OCI-LY7 (cell line): Measurements from ENCODE around the gene MBD3. TPM values are rescaled to one million over a fixed set of nuclear protein-coding genes. Genes with fewer than 3 reads are reported as not detected.

ENCODE experiments used
- BruUV-seq: library from RNA; stranded (reverse); fragments of 400-500 nt; replicated peaks from 2 replicates; lab custom pipeline; 2021; lab: Mats Ljungman, UMichigan
- CTCF ChIA-PET: fragments of 300-600 bp; sonication (Branson Sonifier 250); formaldehyde crosslinking; loops from one replicate; lab custom pipeline; 2022; ENCODE audit warnings: antibody characterized with exemption; ENCODE audit not compliant: unreplicated experiment; lab: Charles Lee
- POLR2A ChIA-PET: fragments of 300-600 bp; sonication (Branson Sonifier 250); formaldehyde crosslinking; loops from one replicate; lab custom pipeline; 2022; ENCODE audit warnings: antibody characterized with exemption; lab: Charles Lee
- DNase-seq: peaks from one replicate; pipeline ENCODE4 v3.0.0-alpha.2; 2015; ENCODE audit warnings: low spot score
- H2AFZ ChIP-seq: fragments of 200-600 bp; sonication (generic), shearing (Covaris generic); 2 replicates; pipeline ENCODE4 v1.6.1; 2014; ENCODE audit warnings: mild to moderate bottlenecking, antibody characterized with exemption, low read length, moderate library complexity
- H3K27ac ChIP-seq: fragments of 200-600 bp; sonication (generic); 2 replicates; pipeline ENCODE4 v1.5.1; 2014; ENCODE audit warnings: mixed run types, low read depth, mild to moderate bottlenecking, moderate library complexity, low read length, inconsistent platforms; ENCODE audit not compliant: poor library complexity, severe bottlenecking
- H3K36me3 ChIP-seq: fragments of 200-600 bp; sonication (generic); 2 replicates; pipeline ENCODE4 v1.6.1; 2014; ENCODE audit warnings: mild to moderate bottlenecking, antibody characterized with exemption, low read length, moderate library complexity, mixed read lengths; ENCODE audit not compliant: insufficient read depth
- H3K4me1 ChIP-seq: fragments of 200-600 bp; sonication (generic); 2 replicates; pipeline ENCODE4 v1.5.1; 2014; ENCODE audit warnings: mild to moderate bottlenecking, low read length; ENCODE audit not compliant: insufficient read depth, poor library complexity, severe bottlenecking
- H3K4me2 ChIP-seq: fragments of 200-600 bp; sonication (generic); 2 replicates; pipeline ENCODE4 v1.6.1; 2014; ENCODE audit warnings: mild to moderate bottlenecking, low read length
- H3K4me3 ChIP-seq: fragments of 200-600 bp; sonication (generic); 2 replicates; pipeline ENCODE4 v1.5.1; 2014; ENCODE audit warnings: mild to moderate bottlenecking, low read depth, low read length; ENCODE audit not compliant: poor library complexity, severe bottlenecking
- H3K79me2 ChIP-seq: fragments of 200-600 bp; sonication (generic); 2 replicates; pipeline ENCODE4 v1.6.1; 2016; ENCODE audit warnings: low read depth, mild to moderate bottlenecking, low read length, moderate library complexity, mixed read lengths; ENCODE audit not compliant: insufficient read depth
- H3K9me2 ChIP-seq: fragments of 200-600 bp; sonication (generic); 2 replicates; pipeline ENCODE4 v1.6.1; 2016; ENCODE audit warnings: mild to moderate bottlenecking, low read length, mixed read lengths; ENCODE audit not compliant: insufficient read depth
- H3K9me3 ChIP-seq: fragments of 200-600 bp; sonication (generic); 2 replicates; pipeline ENCODE4 v1.6.1; 2014; ENCODE audit warnings: mild to moderate bottlenecking, mixed run types, low read length, mixed read lengths
- H4K20me1 ChIP-seq: fragments of 200-600 bp; sonication (generic); 2 replicates; pipeline ENCODE4 v1.6.1; 2014; ENCODE audit warnings: mild to moderate bottlenecking, antibody characterized with exemption, low read length, moderate library complexity, mixed read lengths; ENCODE audit not compliant: insufficient read depth
- EZH2phosphoT487 ChIP-seq: fragments of 200-600 bp; sonication (generic); IDR thresholded peaks from 2 replicates; pipeline ENCODE4 v1.6.1; 2018; ENCODE audit warnings: low read depth, borderline replicate concordance, mild to moderate bottlenecking, mixed run types, antibody characterized with exemption, low read length, moderate library complexity, mixed read lengths
- intact Hi-C: fragments of 100-400 bp; cut with micrococcal nuclease; formaldehyde crosslinking; loops from one replicate; pipeline ENCODE4 v1.10.0; 2022; ENCODE audit not compliant: unreplicated experiment
- total RNA-seq, 2 experiments: library from RNA; depleted of rRNA in 1 of 2; stranded (reverse); fragments of >200 nt in 1 of 2; shearing (Covaris generic) in 1 of 2; gene quantifications; 2 replicates each; pipeline ENCODE4 v1.2.3, GENCODE V29; 2014 to 2022
- TF ChIP-seq, protein P1 (sequence below): fragments of 200-600 bp; sonication (generic); conservative IDR thresholded peaks from 2 replicates; pipeline ENCODE4 v1.5.1; 2014; ENCODE audit warnings: mild to moderate bottlenecking, antibody characterized with exemption, low read length, moderate library complexity, mixed read lengths

The MBD3 gene
- total RNA-seq, 2 experiments from 2014 or later = 168 to 172 TPM

DNA sequence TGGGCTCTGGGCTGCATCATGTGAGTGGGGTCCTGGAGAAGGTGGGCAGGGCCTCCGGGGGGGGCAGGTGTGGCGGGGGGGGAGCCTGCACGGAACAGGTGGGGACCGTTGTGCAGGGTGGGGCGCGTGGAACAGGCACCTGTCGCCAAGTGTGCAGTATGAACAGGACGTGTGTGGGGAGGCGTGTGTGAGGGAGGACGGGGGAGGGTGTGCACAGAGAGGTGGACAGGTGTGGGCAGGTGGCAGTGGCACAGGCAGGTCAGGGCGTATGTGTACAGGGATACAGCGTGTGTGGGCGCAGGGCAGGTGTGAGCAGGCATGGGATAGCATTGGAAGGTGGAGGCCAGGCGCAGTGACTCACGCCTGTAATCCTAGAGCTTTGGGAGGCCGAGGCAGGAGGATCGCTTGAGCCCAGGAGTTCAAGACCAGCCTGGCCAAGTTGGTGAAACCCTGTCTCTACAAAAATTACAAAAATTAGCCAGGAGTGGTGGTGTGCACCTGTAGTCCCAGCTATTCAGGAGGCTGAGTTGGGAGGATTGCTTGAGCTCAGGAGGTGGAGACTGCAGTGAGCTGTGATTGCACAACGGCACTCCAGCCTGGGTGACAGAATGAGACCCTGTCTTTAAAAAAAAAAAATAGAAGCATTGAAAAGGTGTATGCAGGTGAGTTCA lies 65.6 kb downstream of the MBD3 start:
- no peak for TF ChIP-seq EZH2phosphoT487
- TF ChIP-seq, protein P1, sequence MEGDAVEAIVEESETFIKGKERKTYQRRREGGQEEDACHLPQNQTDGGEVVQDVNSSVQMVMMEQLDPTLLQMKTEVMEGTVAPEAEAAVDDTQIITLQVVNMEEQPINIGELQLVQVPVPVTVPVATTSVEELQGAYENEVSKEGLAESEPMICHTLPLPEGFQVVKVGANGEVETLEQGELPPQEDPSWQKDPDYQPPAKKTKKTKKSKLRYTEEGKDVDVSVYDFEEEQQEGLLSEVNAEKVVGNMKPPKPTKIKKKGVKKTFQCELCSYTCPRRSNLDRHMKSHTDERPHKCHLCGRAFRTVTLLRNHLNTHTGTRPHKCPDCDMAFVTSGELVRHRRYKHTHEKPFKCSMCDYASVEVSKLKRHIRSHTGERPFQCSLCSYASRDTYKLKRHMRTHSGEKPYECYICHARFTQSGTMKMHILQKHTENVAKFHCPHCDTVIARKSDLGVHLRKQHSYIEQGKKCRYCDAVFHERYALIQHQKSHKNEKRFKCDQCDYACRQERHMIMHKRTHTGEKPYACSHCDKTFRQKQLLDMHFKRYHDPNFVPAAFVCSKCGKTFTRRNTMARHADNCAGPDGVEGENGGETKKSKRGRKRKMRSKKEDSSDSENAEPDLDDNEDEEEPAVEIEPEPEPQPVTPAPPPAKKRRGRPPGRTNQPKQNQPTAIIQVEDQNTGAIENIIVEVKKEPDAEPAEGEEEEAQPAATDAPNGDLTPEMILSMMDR = no peak
- no peaks in the 10 kb centered on the region for H3K9me3 ChIP-seq
- H3K9me2 ChIP-seq = no peaks in the 10 kb centered on the region
- no peak overlapping the region for H3K4me3 ChIP-seq
- intact Hi-C loops = no loop called here
- no peaks in the 10 kb centered on the region for H3K36me3 ChIP-seq
- H3K4me1 ChIP-seq = no peaks in the 10 kb centered on the region
- no peak overlapping the region for H3K4me2 ChIP-seq
- no peak for DNase-seq
- H4K20me1 ChIP-seq = no peaks in the 10 kb centered on the region
- CTCF ChIA-PET = no interaction called here
- no TSS peak for BruUV-seq
- POLR2A ChIA-PET = interaction anchor here (0.9 kb wide), 1 partner anchor 24 kb away, joined by 3 read pairs; no protein-coding TSS in a partner anchor
- H3K79me2 ChIP-seq = no peaks in the 10 kb centered on the region
- no peak overlapping the region for H3K27ac ChIP-seq
- no peak overlapping the region for H2AFZ ChIP-seq

DNA sequence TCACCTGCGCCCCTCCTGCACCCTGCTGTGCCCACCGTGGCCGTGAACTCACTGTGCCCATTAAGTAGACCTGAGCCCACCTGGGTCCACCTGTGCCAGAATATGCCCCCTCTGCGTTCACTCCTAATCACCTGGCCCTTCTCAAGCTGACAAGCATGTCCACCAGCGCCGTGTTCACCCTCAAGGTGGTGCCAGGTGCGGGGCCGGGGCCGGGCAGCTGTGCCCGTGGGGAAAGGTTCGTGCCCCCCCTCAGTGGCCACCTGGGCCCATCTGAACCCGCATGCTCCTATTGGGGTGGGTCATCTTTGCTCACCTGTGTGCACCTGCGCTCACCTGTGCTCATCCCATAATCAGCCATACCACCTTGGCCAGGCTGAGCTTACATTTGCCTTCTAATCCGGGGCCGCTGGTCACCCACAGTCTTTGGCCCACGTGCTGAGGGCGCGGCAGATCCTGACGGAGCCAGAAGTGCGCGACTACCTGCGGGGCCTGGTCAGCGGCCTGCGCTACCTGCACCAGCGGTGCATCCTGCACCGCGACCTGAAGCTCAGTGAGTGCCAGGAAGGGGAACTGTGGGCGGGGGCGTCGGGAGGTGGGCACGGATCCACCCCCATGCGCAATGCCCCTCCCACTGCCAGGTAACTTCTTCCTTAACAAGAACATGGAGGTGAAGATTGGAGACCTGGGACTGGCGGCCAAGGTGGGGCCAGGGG lies 66.4 kb downstream of the MBD3 start:
- Histone ChIP-seq H3K9me3 (no peaks in the 10 kb centered on the region), H3K4me1 (no peaks in the 10 kb centered on the region), H3K4me2 (no peak overlapping the region), H3K79me2 (no peaks in the 10 kb centered on the region), H2AFZ (no peak overlapping the region), H3K27ac (no peak overlapping the region), H3K4me3 (no peak overlapping the region), H3K36me3 (no peaks in the 10 kb centered on the region), H4K20me1 (no peaks in the 10 kb centered on the region), H3K9me2 (no peaks in the 10 kb centered on the region)
- no peak for DNase-seq
- no TSS peak for BruUV-seq
- intact Hi-C loops = no loop called here
- TF ChIP-seq EZH2phosphoT487 = no peak
- TF ChIP-seq, protein P1 = no peak
- ChIA-PET CTCF (no interaction called here), POLR2A (no interaction called here)

DNA sequence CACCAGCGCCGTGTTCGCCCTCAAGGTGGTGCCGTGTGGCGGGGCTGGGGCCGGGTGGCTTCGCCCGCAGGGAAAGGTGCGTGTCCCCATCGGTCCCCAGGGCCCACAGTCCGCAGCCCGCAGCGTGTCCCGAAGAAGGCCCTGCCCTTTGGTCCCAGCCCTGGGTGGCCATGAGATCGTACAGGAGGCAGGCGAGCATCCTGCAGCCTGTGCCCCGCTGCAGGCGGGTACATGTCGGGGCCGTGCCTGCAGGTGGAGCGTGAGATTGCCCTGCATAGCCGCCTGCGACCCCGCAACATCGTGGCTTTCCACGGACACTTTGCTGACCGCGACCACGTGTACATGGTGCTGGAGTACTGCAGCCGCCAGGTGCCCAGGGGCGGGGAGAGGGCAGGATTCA lies 67.3 kb downstream of the MBD3 start:
- Histone ChIP-seq H2AFZ (no peak overlapping the region), H3K4me1 (no peaks in the 10 kb centered on the region), H3K4me2 (no peak overlapping the region), H3K9me2 (no peaks in the 10 kb centered on the region), H3K9me3 (no peaks in the 10 kb centered on the region), H3K27ac (no peak overlapping the region), H4K20me1 (no peaks in the 10 kb centered on the region), H3K36me3 (no peaks in the 10 kb centered on the region), H3K79me2 (no peaks in the 10 kb centered on the region), H3K4me3 (no peak overlapping the region)
- TF ChIP-seq, protein P1 = no peak
- no peak for TF ChIP-seq EZH2phosphoT487
- ChIA-PET POLR2A (no interaction called here), CTCF (no interaction called here)
- no peak for DNase-seq
- no TSS peak for BruUV-seq
- intact Hi-C loops = no loop called here
